Trophoblast cell (in vitro differentiated cells and primary cell): ENCODE measurements around the gene PRDM16.
"Not testable (repeated sequence)": the region's sequence is repeated elsewhere in the genome, so short reads cannot be mapped to it uniquely, and the experiment has no call there.

Experiments
- DNase-seq, 2 donors: peaks; one replicate each; pipeline ENCODE4 v3.0.0-alpha.2; 2016
- H2AFZ ChIP-seq: 2 replicates; pipeline ENCODE4 v1.6.1; 2013; ENCODE audit warnings: low read length, moderate library complexity, mild to moderate bottlenecking; ENCODE audit not compliant: insufficient read depth, poor library complexity
- H2AK5ac ChIP-seq: 2 replicates; pipeline ENCODE4 v1.6.1; 2013; ENCODE audit warnings: mild to moderate bottlenecking, low read length
- H2BK120ac ChIP-seq: 2 replicates; pipeline ENCODE4 v1.6.1; 2013; ENCODE audit warnings: low read length, mild to moderate bottlenecking, moderate library complexity; ENCODE audit not compliant: insufficient read depth, poor library complexity
- H2BK12ac ChIP-seq: 2 replicates; pipeline ENCODE4 v1.6.1; 2013; ENCODE audit warnings: mild to moderate bottlenecking, low read length, moderate library complexity
- H2BK5ac ChIP-seq: 2 replicates; pipeline ENCODE4 v1.6.1; 2013; ENCODE audit warnings: low read length, low read depth, moderate library complexity, mild to moderate bottlenecking; ENCODE audit not compliant: poor library complexity
- H3K14ac ChIP-seq: 2 replicates; pipeline ENCODE4 v1.6.1; 2013; ENCODE audit warnings: mild to moderate bottlenecking, low read length
- H3K18ac ChIP-seq: 2 replicates; pipeline ENCODE4 v1.6.1; 2013; ENCODE audit warnings: mild to moderate bottlenecking, low read length
- H3K23ac ChIP-seq: 2 replicates; pipeline ENCODE4 v1.6.1; 2013; ENCODE audit warnings: low read length
- H3K27ac ChIP-seq: 2 replicates; pipeline ENCODE4 v1.5.1; 2013; ENCODE audit warnings: low read depth, mild to moderate bottlenecking, inconsistent platforms, low read length, moderate library complexity
- H3K27me3 ChIP-seq: 2 replicates; pipeline ENCODE4 v1.6.1; 2013; ENCODE audit warnings: inconsistent platforms, mild to moderate bottlenecking, low read length, moderate library complexity; ENCODE audit not compliant: insufficient read depth
- H3K36me3 ChIP-seq, 2 experiments: 1 replicate in 1 of 2; 2 replicates in 1 of 2; pipeline ENCODE4 v1.6.1; 2013; ENCODE audit warnings: low read length in 2 of 2, mild to moderate bottlenecking in 2 of 2, moderate library complexity in 1 of 2; ENCODE audit not compliant: insufficient read depth in 2 of 2, control insufficient read depth in 1 of 2
- H3K4ac ChIP-seq: 2 replicates; pipeline ENCODE4 v1.6.1; 2013; ENCODE audit warnings: low read depth, mild to moderate bottlenecking, low read length, moderate library complexity
- H3K4me1 ChIP-seq, 2 experiments: 1 replicate in 1 of 2; 2 replicates in 1 of 2; pipeline ENCODE4 v1.6.1; 2013; ENCODE audit warnings: low read length in 2 of 2, mild to moderate bottlenecking in 2 of 2, moderate library complexity in 1 of 2; ENCODE audit not compliant: insufficient read depth in 2 of 2, control insufficient read depth in 1 of 2
- H3K4me2 ChIP-seq: 2 replicates; pipeline ENCODE4 v1.6.1; 2013; ENCODE audit warnings: inconsistent platforms, mild to moderate bottlenecking, low read length, moderate library complexity
- H3K4me3 ChIP-seq: 2 replicates; pipeline ENCODE4 v1.5.1; 2013; ENCODE audit warnings: mild to moderate bottlenecking, low read depth, low read length, inconsistent platforms
- H3K79me1 ChIP-seq: one replicate; pipeline ENCODE4 v1.6.1; 2013; ENCODE audit warnings: low read length
- H3K79me2 ChIP-seq: 2 replicates; pipeline ENCODE4 v1.6.1; 2013; ENCODE audit warnings: low read length, mild to moderate bottlenecking; ENCODE audit not compliant: control insufficient read depth, insufficient read depth, poor library complexity
- H3K9ac ChIP-seq: 2 replicates; pipeline ENCODE4 v1.6.1; 2013; ENCODE audit warnings: mild to moderate bottlenecking, low read length
- H3K9me3 ChIP-seq: 2 replicates; pipeline ENCODE4 v1.6.1; 2013; ENCODE audit warnings: low read depth, mild to moderate bottlenecking, control low read depth, inconsistent platforms, low read length; ENCODE audit not compliant: insufficient read depth
- H4K12ac ChIP-seq: 2 replicates; pipeline ENCODE4 v1.6.1; 2013; ENCODE audit warnings: low read depth, mild to moderate bottlenecking, low read length, moderate library complexity
- H4K8ac ChIP-seq: 2 replicates; pipeline ENCODE4 v1.6.1; 2013; ENCODE audit warnings: low read depth, mild to moderate bottlenecking, low read length, moderate library complexity
- H4K91ac ChIP-seq: one replicate; pipeline ENCODE4 v1.6.1; 2013; ENCODE audit warnings: low read depth, mild to moderate bottlenecking, low read length, moderate library complexity
- WGBS: extraction: QIAGEN DNeasy Blood & Tissue Kit; methylation state at CpG from one replicate; pipeline ENCODE4 v1.1.7; 2013; ENCODE audit warnings: missing lambda C conversion rate; ENCODE audit not compliant: insufficient read length, insufficient coverage; ENCODE audit errors: extremely low coverage; 5-methylcytosine and 5-hydroxymethylcytosine counted together

Gene PRDM16

GRCh38 chr1:3285106-3285740, 216.2 kb downstream of the PRDM16 start:
- DNase-seq: no peak
- Histone ChIP-seq H3K9ac (no peak overlapping the region), H2AK5ac (no peak overlapping the region), H4K12ac (no peak overlapping the region), H2BK5ac (no peak overlapping the region), H3K27ac (no peak overlapping the region), H2BK12ac (no peak overlapping the region), H3K4me2 (no peak overlapping the region), H3K79me1 (no peaks in the 10 kb centered on the region), H2AFZ (no peak overlapping the region), H3K27me3 (no peaks in the 10 kb centered on the region), H3K4me1 (no peaks in the 10 kb centered on the region), H3K9me3 (no peaks in the 10 kb centered on the region), H4K91ac (no peak overlapping the region), H2BK120ac (no peak overlapping the region), H3K23ac (no peak overlapping the region), H3K36me3 (no peaks in the 10 kb centered on the region), H3K4me3 (no peak overlapping the region), H3K14ac (no peak overlapping the region), H4K8ac (no peak overlapping the region), H3K18ac (no peak overlapping the region), H3K4ac (no peak overlapping the region), H3K79me2 (no peaks in the 10 kb centered on the region)
- WGBS: no CpG with 5 or more reads among the region's 19 CpGs

- not testable (repeated sequence) for H4K91ac ChIP-seq, H3K27ac ChIP-seq, H4K8ac ChIP-seq, H3K23ac ChIP-seq, H3K4me3 ChIP-seq, H2AFZ ChIP-seq, H3K79me2 ChIP-seq, H2BK120ac ChIP-seq, H3K79me1 ChIP-seq, H3K27me3 ChIP-seq, H3K4ac ChIP-seq, H3K4me1 ChIP-seq, H4K12ac ChIP-seq, H3K4me2 ChIP-seq, H2AK5ac ChIP-seq, H3K18ac ChIP-seq, H3K9ac ChIP-seq, H2BK12ac ChIP-seq, H2BK5ac ChIP-seq, H3K14ac ChIP-seq, DNase-seq, H3K36me3 ChIP-seq, H3K9me3 ChIP-seq
- WGBS: no CpG with 5 or more reads among the region's 33 CpGs
Observed at GRCh38 chr1:3287095-3287494, 218.1 kb downstream of the PRDM16 start.

- Histone ChIP-seq H3K79me2 (no peaks in the 10 kb centered on the region), H2AK5ac (no peak overlapping the region), H3K14ac (no peak overlapping the region), H3K36me3 (no peaks in the 10 kb centered on the region), H3K9me3 (no peaks in the 10 kb centered on the region), H2BK12ac (no peak overlapping the region), H3K27me3 (no peaks in the 10 kb centered on the region), H3K4me1 (no peaks in the 10 kb centered on the region), H3K4me2 (no peak overlapping the region), H2BK5ac (no peak overlapping the region), H4K8ac (no peak overlapping the region), H3K18ac (no peak overlapping the region), H2BK120ac (no peak overlapping the region), H4K91ac (no peak overlapping the region), H3K27ac (no peak overlapping the region), H3K4ac (no peak overlapping the region), H4K12ac (no peak overlapping the region), H3K4me3 (no peak overlapping the region), H2AFZ (no peak overlapping the region), H3K79me1 (no peaks in the 10 kb centered on the region), H3K9ac (no peak overlapping the region), H3K23ac (no peak overlapping the region)
- no peak for DNase-seq
- no CpG with 5 or more reads among the region's 25 CpGs for WGBS
Observed at GRCh38 chr1:3287656-3288160, 218.7 kb downstream of the PRDM16 start.

GRCh38 chr1:3289502-3289901, 220.5 kb downstream of the PRDM16 start:
- Histone ChIP-seq H3K27ac (no peak overlapping the region), H3K27me3 (no peaks in the 10 kb centered on the region), H3K14ac (no peak overlapping the region), H4K8ac (no peak overlapping the region), H2BK120ac (no peak overlapping the region), H3K36me3 (no peaks in the 10 kb centered on the region), H3K4ac (no peak overlapping the region), H3K79me1 (no peaks in the 10 kb centered on the region), H3K9ac (no peak overlapping the region), H2BK12ac (no peak overlapping the region), H2AFZ (no peak overlapping the region), H4K91ac (no peak overlapping the region), H3K18ac (no peak overlapping the region), H2BK5ac (no peak overlapping the region), H3K4me3 (no peak overlapping the region), H4K12ac (no peak overlapping the region), H3K23ac (no peak overlapping the region), H3K4me1 (no peaks in the 10 kb centered on the region), H3K9me3 (no peaks in the 10 kb centered on the region), H3K79me2 (no peaks in the 10 kb centered on the region), H2AK5ac (no peak overlapping the region), H3K4me2 (no peak overlapping the region)
- WGBS: no CpG with 5 or more reads among the region's 12 CpGs
- no peak for DNase-seq
